ENCODE measurements around the gene AHRR.
"Not testable (repeated sequence)": the region's sequence is repeated elsewhere in the genome, so short reads cannot be mapped to it uniquely, and the experiment has no call there.

DNA sequence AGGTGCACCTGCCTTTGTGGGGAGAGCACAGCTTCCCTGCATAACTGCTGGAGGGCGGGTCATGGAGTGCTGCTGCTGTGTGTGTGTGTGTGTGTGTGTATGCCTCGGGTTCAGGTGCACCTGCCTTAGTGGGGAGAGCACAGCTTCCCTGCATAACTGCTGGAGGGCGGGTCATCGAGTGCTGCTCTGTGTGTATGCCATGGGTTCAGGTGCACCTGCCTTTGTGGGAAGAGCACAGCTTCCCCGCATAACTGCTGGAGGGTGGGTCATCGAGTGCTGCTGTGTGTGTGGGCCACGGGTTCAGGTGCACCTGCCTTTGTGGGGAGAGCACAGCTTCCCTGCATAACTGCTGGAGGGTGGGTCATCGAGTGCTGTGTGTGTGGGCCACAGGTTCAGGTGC is 19.1 kb upstream of the AHRR start:
- TF ChIP-seq ZNF263 (CRISPR knock-in tag; IDR thresholded peaks at IDR 0.05; ENCODE audit: borderline replicate concordance); EZH2 (IDR thresholded peaks at IDR 0.05; ENCODE audit: borderline replicate concordance, low read depth, low read length); ZNF224 (CRISPR knock-in tag; IDR thresholded peaks at IDR 0.05); RBM15 (IDR thresholded peaks at IDR 0.05; ENCODE audit: insufficient read depth, low read length); FOXA1 (IDR thresholded peaks at IDR 0.05; ENCODE audit: borderline replicate concordance); ZNF76 (CRISPR knock-in tag; IDR thresholded peaks at IDR 0.05; ENCODE audit: borderline replicate concordance): not testable (repeated sequence)
